Measurements from ENCODE around the gene WDR48. TPM values are rescaled to one million over a fixed set of nuclear protein-coding genes. Genes with fewer than 3 reads are reported as not detected.

WDR48 gene
- total RNA-seq, result 104 TPM
- 10 to 100 TPM; 46.7 to 70.6 (median 49.9) TPM for polyA plus RNA-seq

- Mint-ChIP-seq H3K4me1 (peaks cover 38 to 71% (median 43%) of the 10 kb centered on the region in 4 donors), H3K36me3 (peaks cover 7% of the 10 kb centered on the region), H3K27me3 (peaks cover 12% of the 10 kb centered on the region), H3K27ac (peak within 1 kb of the TSS; percentile 98 to 99 (median 99)), H3K9me3 (peaks cover 0 to 5% (median 0%) of the 10 kb centered on the region in 7 donors), H3K4me3 (peak within 1 kb of the TSS; percentile 93 to 97 (median 96))
- ATAC-seq (ENCODE audit: low read depth in 2 of 2), result peak; percentile 96 to 97
- Histone ChIP-seq H3K9me3 (ENCODE audit: control insufficient read depth in 2 of 2, low read length in 2 of 2) (no peaks in the 10 kb centered on the region), H3K4me1 (ENCODE audit: control insufficient read depth, insufficient read depth, low read length, poor library complexity, severe bottlenecking) (peaks cover 23% of the 10 kb centered on the region), H3K4me3 (ENCODE audit: low read depth, low read length) (peak within 1 kb of the TSS; percentile 92), H3K27ac (ENCODE audit: insufficient read depth, low read length, poor library complexity, severe bottlenecking) (peak within 1 kb of the TSS; percentile 97), H3K27me3 (ENCODE audit: control insufficient read depth, insufficient read depth, low read length) (no peaks in the 10 kb centered on the region), H3K36me3 (ENCODE audit: control insufficient read depth, insufficient read depth, low read length) (no peaks in the 10 kb centered on the region)
- peak; percentile 91 to 96 (median 91) for DNase-seq
These were observed at the start of gene WDR48, which contains the start of gene SCN11A for GRCh38 chr3:39051649-39052561. Gene WDR48, plus strand, starts transcription at chr3:39052016. Its CDS starts 10 bp downstream, at chr3:39052026. Gene SCN11A, minus strand, starts transcription at chr3:39051944. Its CDS starts 101,582 bp downstream, at chr3:38950362.

GRCh38 chr3:39005295-39005694 is 46.5 kb upstream of the WDR48 start:
- H3K4me3 Mint-ChIP-seq, result no peak overlapping the region
- H3K27ac Mint-ChIP-seq, result no peak overlapping the region
- H3K9me3 Mint-ChIP-seq, result peaks cover 0 to 3% (median 0%) of the 10 kb centered on the region in 7 donors
- H3K36me3 ChIP-seq (ENCODE audit: control insufficient read depth, insufficient read depth, low read length), result no peaks in the 10 kb centered on the region
- peaks cover 5% of the 10 kb centered on the region for H3K27me3 ChIP-seq (ENCODE audit: control insufficient read depth, insufficient read depth, low read length)
- no peak overlapping the region for H3K4me3 ChIP-seq (ENCODE audit: low read depth, low read length)
- H3K4me1 Mint-ChIP-seq, result peaks cover 0 to 3% (median 0%) of the 10 kb centered on the region in 4 donors
- H3K4me1 ChIP-seq (ENCODE audit: control insufficient read depth, insufficient read depth, low read length, poor library complexity, severe bottlenecking), result no peaks in the 10 kb centered on the region
- H3K27me3 Mint-ChIP-seq, result peaks cover 28% of the 10 kb centered on the region
- no peak for ATAC-seq (ENCODE audit: low read depth in 2 of 2)
- no peak overlapping the region for H3K27ac ChIP-seq (ENCODE audit: insufficient read depth, low read length, poor library complexity, severe bottlenecking)
- H3K9me3 ChIP-seq (ENCODE audit: control insufficient read depth in 2 of 2, low read length in 2 of 2), result no peaks in the 10 kb centered on the region
- H3K36me3 Mint-ChIP-seq, result no peaks in the 10 kb centered on the region
- DNase-seq, result no peak

GRCh38 chr3:39011191-39011736 is 40.6 kb upstream of the WDR48 start:
- Mint-ChIP-seq H3K27me3 (peaks cover 19% of the 10 kb centered on the region), H3K9me3 (peaks cover 0 to 3% (median 0%) of the 10 kb centered on the region in 7 donors)
- no peak for ATAC-seq (ENCODE audit: low read depth in 2 of 2)

GRCh38 chr3:39013289-39013688 is 38.5 kb upstream of the WDR48 start:
- H3K27me3 Mint-ChIP-seq, result peaks cover 16% of the 10 kb centered on the region
- H3K36me3 Mint-ChIP-seq, result no peaks in the 10 kb centered on the region
- H3K9me3 ChIP-seq (ENCODE audit: control insufficient read depth in 2 of 2, low read length in 2 of 2), result no peaks in the 10 kb centered on the region
- no peaks in the 10 kb centered on the region for H3K36me3 ChIP-seq (ENCODE audit: control insufficient read depth, insufficient read depth, low read length)
- peaks cover 0 to 3% (median 0%) of the 10 kb centered on the region in 7 donors for H3K9me3 Mint-ChIP-seq
- DNase-seq (no peak), ATAC-seq (ENCODE audit: low read depth in 2 of 2) (no peak)
- no peak overlapping the region for H3K4me3 Mint-ChIP-seq
- no peaks in the 10 kb centered on the region for H3K4me1 Mint-ChIP-seq
- H3K27ac ChIP-seq (ENCODE audit: insufficient read depth, low read length, poor library complexity, severe bottlenecking), result no peak overlapping the region
- no peaks in the 10 kb centered on the region for H3K4me1 ChIP-seq (ENCODE audit: control insufficient read depth, insufficient read depth, low read length, poor library complexity, severe bottlenecking)
- no peak overlapping the region for H3K27ac Mint-ChIP-seq
- no peak overlapping the region for H3K4me3 ChIP-seq (ENCODE audit: low read depth, low read length)
- H3K27me3 ChIP-seq (ENCODE audit: control insufficient read depth, insufficient read depth, low read length), result peaks cover 3% of the 10 kb centered on the region

More at GRCh38 chr3:39011191-39011736, 40.6 kb upstream of the WDR48 start:
- H3K36me3 ChIP-seq (ENCODE audit: control insufficient read depth, insufficient read depth, low read length), result no peaks in the 10 kb centered on the region
- H3K4me1 ChIP-seq (ENCODE audit: control insufficient read depth, insufficient read depth, low read length, poor library complexity, severe bottlenecking), result no peaks in the 10 kb centered on the region
- H3K27ac Mint-ChIP-seq, result no peak overlapping the region
- H3K27me3 ChIP-seq (ENCODE audit: control insufficient read depth, insufficient read depth, low read length), result peaks cover 3% of the 10 kb centered on the region
- no peaks in the 10 kb centered on the region for H3K4me1 Mint-ChIP-seq
- H3K4me3 Mint-ChIP-seq, result no peak overlapping the region
- no peak overlapping the region for H3K27ac ChIP-seq (ENCODE audit: insufficient read depth, low read length, poor library complexity, severe bottlenecking)
- H3K4me3 ChIP-seq (ENCODE audit: low read depth, low read length), result no peak overlapping the region
- no peaks in the 10 kb centered on the region for H3K9me3 ChIP-seq (ENCODE audit: control insufficient read depth in 2 of 2, low read length in 2 of 2)
- DNase-seq, result no peak
- H3K36me3 Mint-ChIP-seq, result no peaks in the 10 kb centered on the region

GRCh38 chr3:39013921-39014509 is 37.8 kb upstream of the WDR48 start:
- Histone ChIP-seq H3K27me3 (ENCODE audit: control insufficient read depth, insufficient read depth, low read length) (peaks cover 3% of the 10 kb centered on the region), H3K4me1 (ENCODE audit: control insufficient read depth, insufficient read depth, low read length, poor library complexity, severe bottlenecking) (no peaks in the 10 kb centered on the region), H3K9me3 (ENCODE audit: control insufficient read depth in 2 of 2, low read length in 2 of 2) (no peaks in the 10 kb centered on the region), H3K27ac (ENCODE audit: insufficient read depth, low read length, poor library complexity, severe bottlenecking) (no peak overlapping the region), H3K36me3 (ENCODE audit: control insufficient read depth, insufficient read depth, low read length) (no peaks in the 10 kb centered on the region), H3K4me3 (ENCODE audit: low read depth, low read length) (no peak overlapping the region)
- ATAC-seq (ENCODE audit: low read depth in 2 of 2) (no peak), DNase-seq (no peak)
- H3K27me3 Mint-ChIP-seq, result peaks cover 16% of the 10 kb centered on the region
- no peaks in the 10 kb centered on the region for H3K36me3 Mint-ChIP-seq
- H3K9me3 Mint-ChIP-seq, result peaks cover 0 to 3% (median 0%) of the 10 kb centered on the region in 7 donors
- H3K4me3 Mint-ChIP-seq, result no peak overlapping the region
- H3K4me1 Mint-ChIP-seq, result no peaks in the 10 kb centered on the region
- H3K27ac Mint-ChIP-seq, result no peak overlapping the region

GRCh38 chr3:39015418-39015817 is 36.4 kb upstream of the WDR48 start:
- Histone ChIP-seq H3K27ac (ENCODE audit: insufficient read depth, low read length, poor library complexity, severe bottlenecking) (no peak overlapping the region), H3K36me3 (ENCODE audit: control insufficient read depth, insufficient read depth, low read length) (no peaks in the 10 kb centered on the region), H3K4me1 (ENCODE audit: control insufficient read depth, insufficient read depth, low read length, poor library complexity, severe bottlenecking) (no peaks in the 10 kb centered on the region), H3K9me3 (ENCODE audit: control insufficient read depth in 2 of 2, low read length in 2 of 2) (no peaks in the 10 kb centered on the region), H3K4me3 (ENCODE audit: low read depth, low read length) (no peak overlapping the region), H3K27me3 (ENCODE audit: control insufficient read depth, insufficient read depth, low read length) (peaks cover 3% of the 10 kb centered on the region)
- ATAC-seq (ENCODE audit: low read depth in 2 of 2), result no peak
- H3K4me1 Mint-ChIP-seq, result no peaks in the 10 kb centered on the region
- H3K9me3 Mint-ChIP-seq, result peaks cover 0 to 2% (median 0%) of the 10 kb centered on the region in 7 donors
- H3K4me3 Mint-ChIP-seq, result no peak overlapping the region
- no peak for DNase-seq
- H3K27ac Mint-ChIP-seq, result no peak overlapping the region
- no peaks in the 10 kb centered on the region for H3K36me3 Mint-ChIP-seq
- H3K27me3 Mint-ChIP-seq, result peaks cover 23% of the 10 kb centered on the region

GRCh38 chr3:39019299-39019698 is 32.5 kb upstream of the WDR48 start:
- no peak for DNase-seq
- H3K4me1 ChIP-seq (ENCODE audit: control insufficient read depth, insufficient read depth, low read length, poor library complexity, severe bottlenecking), result no peaks in the 10 kb centered on the region
- Mint-ChIP-seq H3K36me3 (no peaks in the 10 kb centered on the region), H3K27ac (no peak overlapping the region), H3K4me3 (no peak overlapping the region), H3K9me3 (peaks cover 0 to 2% (median 0%) of the 10 kb centered on the region in 7 donors), H3K4me1 (peaks cover 0 to 2% (median 0%) of the 10 kb centered on the region in 4 donors), H3K27me3 (peaks cover 26% of the 10 kb centered on the region)
- no peak overlapping the region for H3K27ac ChIP-seq (ENCODE audit: insufficient read depth, low read length, poor library complexity, severe bottlenecking)
- H3K9me3 ChIP-seq (ENCODE audit: control insufficient read depth in 2 of 2, low read length in 2 of 2), result no peaks in the 10 kb centered on the region
- no peaks in the 10 kb centered on the region for H3K36me3 ChIP-seq (ENCODE audit: control insufficient read depth, insufficient read depth, low read length)
- H3K27me3 ChIP-seq (ENCODE audit: control insufficient read depth, insufficient read depth, low read length), result no peaks in the 10 kb centered on the region
- no peak overlapping the region for H3K4me3 ChIP-seq (ENCODE audit: low read depth, low read length)
- ATAC-seq (ENCODE audit: low read depth in 2 of 2), result no peak

Data from CD4-positive, CD25-positive, alpha-beta regulatory T cell (primary cell).